GM21737 (cell line): ENCODE measurements around the gene RAD50.
"Not testable (repeated sequence)": the region's sequence is repeated elsewhere in the genome, so short reads cannot be mapped to it uniquely, and the experiment has no call there.

ENCODE experiments used
- ATAC-seq: cut with Tn5 transposase; IDR thresholded peaks from one replicate; pipeline ENCODE4 v1.9.1; 2021; ENCODE audit warnings: mild to moderate bottlenecking, moderate library complexity; ENCODE audit not compliant: unreplicated experiment

The RAD50 gene

GRCh38 chr5:132628814-132629213 lies 72.0 kb downstream of the RAD50 start:
- ATAC-seq: peak; percentile 16

- peak; percentile 63 for ATAC-seq
Measured at GRCh38 chr5:132629230-132629944, 72.6 kb downstream of the RAD50 start.

GRCh38 chr5:132633587-132633986 lies 76.8 kb downstream of the RAD50 start:
- ATAC-seq: not testable (repeated sequence)

- peak; percentile 29 for ATAC-seq
Measured at GRCh38 chr5:132635873-132636272, 79.1 kb downstream of the RAD50 start.

GRCh38 chr5:132637241-132637640 lies 80.5 kb downstream of the RAD50 start:
- no peak for ATAC-seq

GRCh38 chr5:132639706-132640130 lies 82.9 kb downstream of the RAD50 start:
- peak; percentile 70 for ATAC-seq

- no peak for ATAC-seq
Measured at GRCh38 chr5:132640613-132641012, 83.8 kb downstream of the RAD50 start.

GRCh38 chr5:132641241-132641723 lies 84.5 kb downstream of the RAD50 start:
- ATAC-seq: peak; percentile 35

- ATAC-seq: no peak
Measured at GRCh38 chr5:132641841-132642240, 85.1 kb downstream of the RAD50 start.

GRCh38 chr5:132644177-132644576 lies 87.4 kb downstream of the RAD50 start:
- ATAC-seq: no peak

GRCh38 chr5:132646583-132647266 lies 89.9 kb downstream of the RAD50 start:
- no peak for ATAC-seq

- no peak for ATAC-seq
Measured at GRCh38 chr5:132647473-132647872, 90.7 kb downstream of the RAD50 start.

- ATAC-seq: no peak
Measured at GRCh38 chr5:132648355-132648754, 91.6 kb downstream of the RAD50 start.

GRCh38 chr5:132651838-132652469 lies 95.2 kb downstream of the RAD50 start:
- ATAC-seq: no peak

GRCh38 chr5:132653716-132654115 lies 96.9 kb downstream of the RAD50 start:
- ATAC-seq: no peak

GRCh38 chr5:132655821-132656773 lies 99.3 kb downstream of the RAD50 start:
- no peak for ATAC-seq

- ATAC-seq: no peak
Measured at GRCh38 chr5:132656774-132657355, 100.1 kb downstream of the RAD50 start.

GRCh38 chr5:132657676-132658380 lies 101.1 kb downstream of the RAD50 start, which contains the start of gene IL13:
Gene IL13 (plus strand): TSS chr5:132658173. CDS start chr5:132658187, 14 bp downstream.
- no peak for ATAC-seq
